Adrenal gland (tissue), 12 donors: ENCODE data around the gene UBE3B. TPM values are rescaled to one million over a fixed set of nuclear protein-coding genes. Genes with fewer than 3 reads are reported as not detected.
"Not testable (repeated sequence)": the region's sequence is repeated elsewhere in the genome, so short reads cannot be mapped to it uniquely, and the experiment has no call there.

ENCODE experiments used
- DNase-seq, 7 donors: peaks; one replicate each; pipeline ENCODE4 v3.0.0-alpha.2; 2019 to 2020
- H3K27ac ChIP-seq, 5 donors: fragments of 200-600 bp; sonication (generic) in 4 of 5; 1 replicate in 3 of 5; 2 replicates in 2 of 5; pipeline versions ENCODE4 v1.5.1 to v1.8.0; 2016 to 2020; ENCODE audit warnings: mild to moderate bottlenecking in 1 of 5
- H3K27me3 ChIP-seq: fragments of 200-600 bp; 2 replicates; pipeline ENCODE4 v1.8.0; 2021
- H3K36me3 ChIP-seq, 2 donors: fragments of 200-600 bp; replicated peaks in 1 of 2; 1 replicate in 1 of 2; 2 replicates in 1 of 2; pipeline versions ENCODE4 v1.5.1 to v1.8.0; 2018 to 2022
- H3K4me1 ChIP-seq, 2 donors: fragments of 200-600 bp; replicated peaks in 1 of 2; 1 replicate in 1 of 2; 2 replicates in 1 of 2; pipeline versions ENCODE4 v1.5.1 to v1.8.0; 2018 to 2021
- H3K4me3 ChIP-seq, 4 donors: fragments of 200-600 bp; sonication (generic) in 3 of 4; one replicate each; pipeline ENCODE4 v1.5.1; 2016 to 2018
- H3K9me3 ChIP-seq, 3 donors: fragments of 200-600 bp; sonication (generic) in 1 of 3; replicated peaks in 1 of 3; 1 replicate in 2 of 3; 2 replicates in 1 of 3; pipeline versions ENCODE4 v1.5.1 to v1.8.0; 2016 to 2021
- CTCF ChIP-seq, 6 experiments: fragments of 450-650 bp in 4 of 6; fragments of 200-600 bp in 2 of 6; sonication (generic) in 1 of 6; IDR thresholded peaks; 1 replicate in 5 of 6; 2 replicates in 1 of 6; pipeline versions ENCODE4 v1.5.1 to v1.8.0; 2016 to 2021; ENCODE audit warnings: antibody characterized with exemption in 6 of 6, mild to moderate bottlenecking in 2 of 6, moderate library complexity in 1 of 6
- POLR2A ChIP-seq, 2 donors: fragments of 450-650 bp; IDR thresholded peaks; one replicate each; pipeline ENCODE4 v1.6.1; 2017; ENCODE audit warnings: antibody characterized with exemption in 2 of 2, mild to moderate bottlenecking in 2 of 2, moderate library complexity in 1 of 2
- WGBS, 4 donors: extraction: QIAGEN DNeasy Blood & Tissue Kit in 2 of 4; methylation state at CpG; one replicate each; pipeline versions ENCODE4 v1.1.5 to v1.1.7; 2013 to 2017; 5-methylcytosine and 5-hydroxymethylcytosine counted together
- intact Hi-C, 2 donors: fragments of 100-400 bp; cut with DNase I; formaldehyde crosslinking; loops; one replicate each; pipeline versions ENCODE4 v1.14.1 to v1.15.0; 2022 to 2023
- polyA plus RNA-seq, 3 donors: library from polyadenylated mRNA; stranded (reverse); fragments of 200-250 nt in 2 of 3; fragments of 350-450 nt in 1 of 3; fragmentation: Illumina TruSeq in 1 of 3; extraction: RNeasy Lipid Tissue Mini Kit (QIAGEN cat#74804) in 1 of 3; gene quantifications; one replicate each; pipeline ENCODE4 v1.2.3, GENCODE V29; 2013 to 2014
- total RNA-seq, 9 donors: library from RNA; depleted of rRNA in 4 of 9; stranded (reverse); fragments of >200 nt in 4 of 9; fragments of 120-200 nt in 1 of 9; fragmentation: NEBNext Ultra II Directional in 1 of 9; extraction: Animal tissue kit (Norgen Biotek cat#: 25700) in 1 of 9; gene quantifications; one replicate each; pipeline versions ENCODE4 v1.1.0 to v1.2.4, GENCODE V29; 2013 to 2023
- donor health status: healthy with polysubstance abuse.
- donor health status: Bipolar disorder and iron deficiency.
- donor health status: DM: yes; HTN: yes; CAD: no.
- donor health status: DM: no; HTN: no; CAD: no.
- donor health status: DM: no; HTN: no; CAD: no.
- donor health status: DM: yes; HTN: yes; CAD: no.

The UBE3B gene
- total and polyA plus RNA-seq, 12 donors = 16.0 to 79.5 (median 39.5) TPM

GRCh38 chr12:109434582-109434981 is 42.9 kb upstream of the UBE3B start:
- no peak for TF ChIP-seq CTCF (IDR thresholded peaks at IDR 0.05)
- no peak for TF ChIP-seq POLR2A (IDR thresholded peaks at IDR 0.05)
- WGBS, 4 donors = 85 to 88% (median 87%) methylated on average over 7 of the region's 7 CpGs
- Histone ChIP-seq H3K4me3 (no peak overlapping the region), H3K36me3 (no peaks in the 10 kb centered on the region), H3K27ac (no peak overlapping the region), H3K4me1 (no peaks in the 10 kb centered on the region), H3K27me3 (no peaks in the 10 kb centered on the region), H3K9me3 (no peaks in the 10 kb centered on the region)
- no peak for DNase-seq
- intact Hi-C loops = loop anchor here in 1 of 2 donors (5.0 kb wide), 1 partner anchor 33 kb away; no protein-coding TSS in a partner anchor

- WGBS, 4 donors = 80 to 84% (median 82%) methylated on average over 16 to 17 of the region's 17 CpGs
- no peak for DNase-seq
- intact Hi-C loops = no loop called here
Observed at GRCh38 chr12:109435428-109436187, 41.8 kb upstream of the UBE3B start.

GRCh38 chr12:109436188-109436560 is 41.3 kb upstream of the UBE3B start:
- Histone ChIP-seq H3K36me3 (no peaks in the 10 kb centered on the region), H3K27me3 (no peaks in the 10 kb centered on the region), H3K4me1 (no peaks in the 10 kb centered on the region), H3K9me3 (no peaks in the 10 kb centered on the region), H3K4me3 (no peak overlapping the region), H3K27ac (no peak overlapping the region)
- no peak for TF ChIP-seq POLR2A (IDR thresholded peaks at IDR 0.05)
- no peak for TF ChIP-seq CTCF (IDR thresholded peaks at IDR 0.05)
- intact Hi-C loops = no loop called here
- WGBS, 4 donors = 66 to 76% (median 71%) methylated on average over 7 of the region's 7 CpGs
- no peak for DNase-seq

More at GRCh38 chr12:109435428-109436187, 41.8 kb upstream of the UBE3B start:
- no peak overlapping the region for H3K27ac ChIP-seq
- no peaks in the 10 kb centered on the region for H3K27me3 ChIP-seq
- no peaks in the 10 kb centered on the region for H3K36me3 ChIP-seq
- no peaks in the 10 kb centered on the region for H3K9me3 ChIP-seq
- H3K4me3 ChIP-seq = no peak overlapping the region
- no peaks in the 10 kb centered on the region for H3K4me1 ChIP-seq
- TF ChIP-seq CTCF (IDR thresholded peaks at IDR 0.05) = no peak
- no peak for TF ChIP-seq POLR2A (IDR thresholded peaks at IDR 0.05)

- Histone ChIP-seq H3K4me1 (no peaks in the 10 kb centered on the region), H3K36me3 (no peaks in the 10 kb centered on the region), H3K9me3 (no peaks in the 10 kb centered on the region), H3K4me3 (no peak overlapping the region), H3K27me3 (no peaks in the 10 kb centered on the region), H3K27ac (no peak overlapping the region)
- DNase-seq = no peak
- no peak for TF ChIP-seq CTCF (IDR thresholded peaks at IDR 0.05)
- TF ChIP-seq POLR2A (IDR thresholded peaks at IDR 0.05) = no peak
- intact Hi-C loops = no loop called here
- 62 to 76% (median 67%) methylated on average over 6 of the region's 6 CpGs for WGBS, 4 donors
Observed at GRCh38 chr12:109439181-109439580, 38.3 kb upstream of the UBE3B start.

GRCh38 chr12:109439951-109440350 is 37.5 kb upstream of the UBE3B start:
- WGBS, 4 donors = 95 to 97% (median 96%) methylated on average over 13 of the region's 13 CpGs
- H3K9me3 ChIP-seq, H3K36me3 ChIP-seq, DNase-seq, H3K27me3 ChIP-seq, intact Hi-C loops, H3K4me3 ChIP-seq, H3K27ac ChIP-seq, H3K4me1 ChIP-seq: not testable (repeated sequence)
